LNCaP clone FGC (cell line): ENCODE data around the gene ZNF408.

Source experiments
- DNase-seq: peaks from one replicate; pipeline ENCODE4 v3.0.0-alpha.2; 2011; ENCODE audit warnings: low read depth
- H3K4me3 ChIP-seq: 2 replicates; pipeline ENCODE4 v1.5.1; 2011; ENCODE audit warnings: mild to moderate bottlenecking, low read depth, low read length, control low read depth
- TF ChIP-seq, protein P1 (sequence below): IDR thresholded peaks from 2 replicates; pipeline ENCODE4 v1.5.1; 2012; ENCODE audit warnings: mild to moderate bottlenecking; ENCODE audit not compliant: control insufficient read depth, insufficient read depth; ENCODE audit errors: extremely low read depth

The ZNF408 gene

DNA sequence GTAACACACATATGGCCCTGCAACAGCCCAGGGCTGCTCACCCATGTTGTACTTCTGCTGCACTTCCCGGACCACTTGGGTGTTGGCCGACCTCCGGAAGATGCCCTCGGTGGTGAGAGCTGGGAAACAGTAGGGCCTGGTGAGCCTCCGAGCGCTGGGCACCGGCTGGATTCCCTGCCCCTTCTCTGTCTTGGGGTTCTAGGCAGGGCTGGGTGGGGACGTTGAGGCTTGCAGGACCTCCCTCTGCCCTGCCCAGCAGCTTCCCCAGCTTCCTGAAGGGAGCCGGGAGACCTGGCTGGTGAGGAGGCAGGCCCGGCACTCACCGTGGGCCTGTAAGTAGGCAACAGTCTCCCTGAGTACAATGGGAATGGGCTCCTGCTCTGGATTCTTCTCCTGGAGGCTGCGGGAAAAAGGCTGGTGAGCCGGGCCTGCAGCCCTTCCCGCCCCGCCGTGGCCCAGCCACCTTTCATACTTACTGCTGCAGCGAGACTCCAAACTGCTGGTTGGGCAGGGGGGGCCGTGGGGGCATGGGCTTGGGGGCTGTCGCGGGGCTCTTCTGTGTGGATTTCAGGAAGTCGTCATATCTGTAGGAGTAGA is 20.6 kb upstream of the ZNF408 start:
- TF ChIP-seq, protein P1, sequence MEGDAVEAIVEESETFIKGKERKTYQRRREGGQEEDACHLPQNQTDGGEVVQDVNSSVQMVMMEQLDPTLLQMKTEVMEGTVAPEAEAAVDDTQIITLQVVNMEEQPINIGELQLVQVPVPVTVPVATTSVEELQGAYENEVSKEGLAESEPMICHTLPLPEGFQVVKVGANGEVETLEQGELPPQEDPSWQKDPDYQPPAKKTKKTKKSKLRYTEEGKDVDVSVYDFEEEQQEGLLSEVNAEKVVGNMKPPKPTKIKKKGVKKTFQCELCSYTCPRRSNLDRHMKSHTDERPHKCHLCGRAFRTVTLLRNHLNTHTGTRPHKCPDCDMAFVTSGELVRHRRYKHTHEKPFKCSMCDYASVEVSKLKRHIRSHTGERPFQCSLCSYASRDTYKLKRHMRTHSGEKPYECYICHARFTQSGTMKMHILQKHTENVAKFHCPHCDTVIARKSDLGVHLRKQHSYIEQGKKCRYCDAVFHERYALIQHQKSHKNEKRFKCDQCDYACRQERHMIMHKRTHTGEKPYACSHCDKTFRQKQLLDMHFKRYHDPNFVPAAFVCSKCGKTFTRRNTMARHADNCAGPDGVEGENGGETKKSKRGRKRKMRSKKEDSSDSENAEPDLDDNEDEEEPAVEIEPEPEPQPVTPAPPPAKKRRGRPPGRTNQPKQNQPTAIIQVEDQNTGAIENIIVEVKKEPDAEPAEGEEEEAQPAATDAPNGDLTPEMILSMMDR, result no peak
- no peak for DNase-seq

DNA sequence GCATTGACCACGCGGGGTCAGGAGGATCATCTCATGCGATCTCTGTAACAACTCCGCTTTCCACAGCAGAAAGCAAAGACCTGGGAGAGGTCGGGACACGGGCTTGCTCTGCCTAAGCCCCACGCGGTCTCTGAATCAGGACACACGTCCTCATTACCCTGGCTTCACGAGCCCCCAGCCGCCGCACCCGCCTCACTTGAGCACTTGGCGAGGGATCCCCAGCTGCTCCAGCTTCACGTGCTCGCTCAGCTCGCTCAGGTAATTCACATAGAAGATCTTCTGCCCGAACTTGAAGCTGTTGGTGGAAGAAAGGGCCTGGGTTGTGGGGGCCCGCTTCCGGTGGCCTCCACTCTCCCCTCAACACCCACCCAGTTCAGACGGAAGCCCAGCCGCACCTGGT is 20.0 kb upstream of the ZNF408 start:
- TF ChIP-seq, protein P1, result no peak
- H3K4me3 ChIP-seq, result no peak overlapping the region
- DNase-seq, result no peak

More for the DNA sequence above, 20.6 kb upstream of the ZNF408 start:
- H3K4me3 ChIP-seq, result no peak overlapping the region

DNA sequence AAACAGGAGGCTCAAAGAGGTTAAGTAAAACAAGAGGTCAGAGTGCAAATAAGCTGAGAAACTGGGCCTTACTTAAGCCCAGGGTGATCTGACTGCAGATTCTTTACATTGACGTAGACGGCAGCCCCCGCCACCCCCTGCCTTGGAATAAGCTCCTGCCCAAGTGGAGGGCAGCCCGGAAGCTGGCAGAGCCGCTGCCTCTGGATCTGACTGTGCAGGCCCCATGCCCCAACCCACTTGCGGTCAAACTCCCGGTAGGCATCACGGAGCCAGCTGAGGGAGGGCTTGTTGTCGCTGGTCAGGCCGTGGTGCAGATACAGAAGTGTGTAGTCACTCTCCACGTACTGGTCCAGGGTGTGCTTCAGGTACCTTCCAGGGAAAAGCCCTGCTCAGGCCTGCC is 19.0 kb upstream of the ZNF408 start:
- no peak overlapping the region for H3K4me3 ChIP-seq
- TF ChIP-seq, protein P1, result no peak
- DNase-seq, result no peak

- DNase-seq, result no peak
- TF ChIP-seq, protein P1, result no peak
- no peak overlapping the region for H3K4me3 ChIP-seq
Observed at GRCh38 chr11:46682773-46683752, 17.8 kb upstream of the ZNF408 start.

- no peak for DNase-seq
- TF ChIP-seq, protein P1, result no peak
- no peak overlapping the region for H3K4me3 ChIP-seq
Observed at GRCh38 chr11:46684367-46684766, 16.5 kb upstream of the ZNF408 start.

DNA sequence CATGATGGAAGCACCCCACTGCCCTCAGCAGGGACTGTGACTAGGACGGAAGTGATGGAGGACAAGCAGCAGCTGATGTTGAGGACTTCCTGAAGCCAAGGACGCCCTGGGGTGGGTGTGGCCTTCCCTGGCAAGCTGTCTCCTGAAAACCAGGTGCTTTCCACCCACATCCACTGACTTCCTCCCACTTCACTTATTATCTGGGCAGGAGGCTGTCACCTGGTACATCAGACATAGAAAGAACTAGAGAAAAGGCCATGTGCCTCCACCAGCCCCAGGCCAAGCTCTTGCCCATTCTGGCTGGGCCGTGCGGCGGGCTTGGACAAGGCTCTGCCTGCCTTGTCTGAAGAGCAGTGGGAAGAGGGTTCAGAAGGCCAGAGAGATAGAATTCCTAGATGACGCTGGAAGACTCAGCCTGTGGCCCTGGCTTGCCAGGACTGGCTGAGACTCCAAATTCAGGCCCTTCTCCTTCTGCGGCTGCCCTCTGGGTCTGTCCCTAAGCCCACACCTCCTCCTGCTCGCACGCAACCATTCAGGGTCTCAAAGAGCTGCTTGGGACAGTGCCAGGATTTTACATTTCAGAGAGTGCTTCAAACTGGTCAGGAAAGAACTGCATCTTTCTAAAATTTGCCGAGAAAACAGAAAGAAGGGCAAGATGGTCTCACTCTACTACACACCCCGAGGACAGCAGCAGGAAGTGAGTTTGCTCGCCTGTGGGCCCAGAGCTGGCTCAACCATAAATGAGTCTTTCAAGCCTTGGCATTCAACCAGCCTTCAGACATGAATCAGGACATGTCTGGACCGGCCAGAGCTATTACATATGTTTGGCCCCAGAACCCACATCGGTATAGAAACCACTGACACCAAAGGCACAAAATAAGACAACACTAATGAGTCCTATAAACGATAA is 13.7 kb upstream of the ZNF408 start:
- TF ChIP-seq, protein P1, result no peak
- no peak for DNase-seq
- no peak overlapping the region for H3K4me3 ChIP-seq
